MV-4-11 (cell line): ENCODE results near the gene TFCP2.

Experiments
- DNase-seq: peaks from one replicate; lab custom pipeline; 2025; lab: John Stamatoyannopoulos, UW

The TFCP2 gene

DNA sequence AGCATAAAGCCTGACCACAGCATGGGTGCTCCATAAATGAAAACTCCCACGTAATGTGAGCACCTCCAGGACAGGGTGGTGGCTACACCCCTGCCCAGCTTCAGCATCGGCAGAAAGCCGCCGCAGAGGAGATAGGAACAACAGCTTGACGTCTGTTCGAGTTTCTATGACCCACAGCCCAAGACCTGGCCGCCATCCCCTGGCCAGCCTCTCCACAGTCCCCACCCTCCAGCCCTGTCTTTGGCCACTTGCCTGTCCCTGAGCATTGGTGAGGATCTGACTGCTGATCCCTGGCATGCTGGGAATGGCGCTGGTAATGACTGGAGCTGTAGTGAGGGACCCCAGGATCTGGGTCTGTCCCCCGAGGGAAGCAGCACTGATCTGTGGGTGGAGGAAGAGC is 23.6 kb upstream of the TFCP2 start:
- DNase-seq = no peak

DNA sequence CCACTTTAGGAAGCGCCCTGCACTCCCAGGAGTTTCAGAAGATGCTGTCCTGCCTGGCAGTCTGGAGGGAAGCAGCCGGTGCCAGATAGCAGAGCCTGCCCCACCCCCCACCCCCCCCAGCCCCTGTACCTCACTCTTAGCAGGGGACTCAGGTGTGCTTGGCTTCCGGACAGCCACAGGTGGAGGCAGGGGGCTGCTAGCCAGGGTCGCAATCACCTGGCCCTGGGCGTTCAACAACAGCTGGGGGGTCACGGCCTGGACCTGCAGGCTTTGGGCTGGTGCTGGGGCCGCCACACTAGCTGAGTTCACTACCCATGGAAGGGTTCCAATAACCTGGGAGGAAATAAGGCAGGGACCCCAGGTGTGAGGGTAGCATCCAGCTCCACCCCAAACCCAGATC is 22.9 kb upstream of the TFCP2 start:
- DNase-seq = no peak

DNA sequence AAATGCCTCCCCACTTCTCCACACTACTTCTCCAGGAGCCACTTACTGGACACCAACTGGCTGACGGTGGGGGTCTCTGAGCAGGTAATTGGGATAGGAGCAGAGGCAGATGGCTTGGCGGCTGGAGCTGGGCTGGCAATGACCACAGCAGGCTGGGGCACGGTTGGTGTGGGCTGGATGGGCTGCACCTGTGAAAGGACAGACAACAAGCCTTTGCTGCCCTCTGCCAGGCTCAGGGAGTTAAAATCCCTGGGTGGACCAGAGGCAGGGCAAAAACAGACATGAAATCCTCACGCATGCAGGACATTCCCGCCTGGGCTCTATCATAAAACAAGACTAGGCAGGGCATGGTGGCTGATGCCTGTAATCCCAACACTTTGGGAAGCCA is 19.3 kb upstream of the TFCP2 start:
- no peak for DNase-seq

DNA sequence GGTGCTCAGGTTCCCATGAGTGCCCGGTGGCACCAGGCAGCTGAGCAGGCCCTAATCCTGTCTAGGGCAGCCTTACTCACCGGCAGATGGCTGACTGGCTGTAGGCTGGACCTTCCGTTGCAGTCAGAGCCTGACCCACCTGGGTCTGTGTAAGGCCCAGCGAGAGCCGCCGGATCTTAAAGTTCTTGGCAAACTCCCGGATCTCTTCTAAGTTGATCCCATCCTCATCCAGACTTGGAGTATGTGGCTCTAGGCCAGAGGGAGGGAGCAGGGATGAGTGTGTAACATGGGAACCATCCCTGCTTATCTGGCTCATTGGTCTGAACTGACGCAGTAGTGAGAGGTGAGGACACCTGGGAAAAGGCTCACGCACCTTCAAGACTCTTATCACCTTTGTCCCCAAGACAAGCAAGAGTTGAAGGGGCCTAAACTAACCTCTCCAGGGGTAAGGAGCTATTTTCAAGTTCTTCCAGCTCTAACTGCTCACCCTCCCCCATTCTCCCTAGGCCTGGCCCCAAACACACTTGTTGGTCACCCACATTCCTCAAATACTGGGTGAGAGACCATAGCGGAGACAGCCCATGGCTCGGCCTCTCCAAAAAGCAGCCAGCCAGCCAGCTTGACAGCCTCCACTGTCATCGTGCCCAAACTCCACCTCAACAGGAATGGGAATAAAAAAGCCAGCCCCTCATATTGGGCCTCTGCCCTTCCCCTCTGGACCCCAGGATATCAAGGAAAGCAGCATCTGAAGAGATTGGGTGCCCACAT is 18.8 kb upstream of the TFCP2 start:
- no peak for DNase-seq

DNA sequence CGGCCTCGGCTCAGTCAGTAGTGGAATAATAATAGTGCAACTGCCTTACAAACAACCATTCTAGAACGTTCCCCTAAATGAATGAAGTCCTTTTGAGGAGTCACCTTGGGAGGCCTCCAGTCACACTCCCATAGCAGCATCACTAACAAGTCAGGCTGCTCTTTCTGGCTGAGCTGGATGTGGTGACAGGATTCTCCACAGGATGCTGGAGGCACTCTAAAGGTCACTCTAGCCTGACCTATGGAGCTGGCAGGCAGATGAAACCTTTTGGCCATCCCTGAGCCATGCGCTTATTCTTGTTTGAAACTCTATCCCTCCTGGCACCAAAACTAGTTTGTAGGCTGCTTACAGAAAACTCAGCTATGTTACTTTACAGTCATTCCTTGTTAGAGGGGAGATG is 17.9 kb upstream of the TFCP2 start:
- DNase-seq = no peak

GRCh38 chr12:51189790-51190355 is 16.9 kb upstream of the TFCP2 start:
- no peak for DNase-seq

- DNase-seq = no peak
These were observed 15.6 kb upstream of the TFCP2 start for GRCh38 chr12:51188359-51189051.

GRCh38 chr12:51187370-51187987 is 14.5 kb upstream of the TFCP2 start:
- no peak for DNase-seq

- DNase-seq = no peak
These were observed 13.6 kb upstream of the TFCP2 start for GRCh38 chr12:51186465-51187085.

GRCh38 chr12:51185171-51185717 is 12.3 kb upstream of the TFCP2 start:
- DNase-seq = no peak

- no peak for DNase-seq
These were observed 10.9 kb upstream of the TFCP2 start for GRCh38 chr12:51183816-51184215.

- DNase-seq = no peak
These were observed 10.4 kb upstream of the TFCP2 start for GRCh38 chr12:51183349-51183748.

- DNase-seq = no peak
These were observed 8.6 kb upstream of the TFCP2 start for GRCh38 chr12:51181558-51181957.

GRCh38 chr12:51177897-51178296 is 5.0 kb upstream of the TFCP2 start:
- no peak for DNase-seq

GRCh38 chr12:51174501-51174900 is 1.6 kb upstream of the TFCP2 start:
- no peak for DNase-seq

GRCh38 chr12:51171884-51172514 is 936 bp downstream of the TFCP2 start:
- peak; percentile 54 for DNase-seq

DNA sequence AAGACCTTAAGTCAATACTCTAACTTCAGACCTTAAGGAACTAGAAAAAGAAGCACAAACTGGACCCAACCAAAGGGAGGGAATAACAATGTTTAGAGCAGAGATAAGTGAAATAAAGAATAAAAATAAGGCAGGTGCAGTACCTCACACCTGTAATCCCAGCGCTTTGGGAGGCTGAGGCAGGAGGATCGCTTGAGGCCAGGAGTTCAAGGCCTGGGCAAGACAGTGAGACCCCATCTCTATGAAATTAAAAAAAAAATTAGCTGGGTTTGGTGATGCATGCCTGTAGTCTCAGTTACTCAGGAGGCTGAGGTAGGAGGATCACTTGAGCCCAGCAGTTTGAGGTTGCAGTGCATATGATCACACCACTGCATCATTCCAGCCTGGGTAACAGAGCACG is 9.1 kb downstream of the TFCP2 start:
- no peak for DNase-seq

GRCh38 chr12:51162217-51162616 is 10.7 kb downstream of the TFCP2 start:
- no peak for DNase-seq

- DNase-seq = peak; percentile 22
These were observed 12.0 kb downstream of the TFCP2 start for GRCh38 chr12:51160814-51161459.

- DNase-seq = no peak
These were observed 16.6 kb downstream of the TFCP2 start for GRCh38 chr12:51156245-51156765.

GRCh38 chr12:51152953-51153352 is 20.0 kb downstream of the TFCP2 start:
- no peak for DNase-seq
